Measurements from ENCODE around the gene DIP2B.

DIP2B gene

DNA sequence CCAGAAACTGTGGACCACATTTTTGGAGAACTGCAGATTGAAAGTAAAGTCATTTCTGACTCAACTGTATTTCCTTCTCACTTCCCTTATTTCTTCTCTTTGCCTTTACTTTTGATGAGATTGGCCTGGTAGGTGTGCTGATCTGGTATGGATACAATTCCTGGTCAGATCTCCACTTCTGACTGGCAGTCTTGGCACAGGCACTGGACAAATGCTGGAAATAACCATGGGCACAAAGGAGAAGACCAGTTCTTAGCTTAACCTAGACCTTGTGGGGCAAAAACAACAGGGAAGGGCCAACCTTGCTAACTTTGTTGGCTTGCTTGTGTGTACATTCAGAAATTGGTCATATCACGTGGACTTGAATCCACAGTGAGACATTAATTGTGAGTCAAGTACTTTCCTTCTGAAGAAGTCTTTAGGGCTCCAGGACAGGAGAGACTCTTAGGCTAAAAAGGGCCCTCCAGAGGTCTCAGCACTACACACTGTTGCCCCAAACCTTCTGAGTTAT, 75.0 kb downstream of the DIP2B start:
- no peak overlapping the region for H3K4me2 ChIP-seq
- H3K27me3 ChIP-seq (ENCODE audit: insufficient read depth, low read depth) = no peaks in the 10 kb centered on the region
- TF ChIP-seq, protein P1, sequence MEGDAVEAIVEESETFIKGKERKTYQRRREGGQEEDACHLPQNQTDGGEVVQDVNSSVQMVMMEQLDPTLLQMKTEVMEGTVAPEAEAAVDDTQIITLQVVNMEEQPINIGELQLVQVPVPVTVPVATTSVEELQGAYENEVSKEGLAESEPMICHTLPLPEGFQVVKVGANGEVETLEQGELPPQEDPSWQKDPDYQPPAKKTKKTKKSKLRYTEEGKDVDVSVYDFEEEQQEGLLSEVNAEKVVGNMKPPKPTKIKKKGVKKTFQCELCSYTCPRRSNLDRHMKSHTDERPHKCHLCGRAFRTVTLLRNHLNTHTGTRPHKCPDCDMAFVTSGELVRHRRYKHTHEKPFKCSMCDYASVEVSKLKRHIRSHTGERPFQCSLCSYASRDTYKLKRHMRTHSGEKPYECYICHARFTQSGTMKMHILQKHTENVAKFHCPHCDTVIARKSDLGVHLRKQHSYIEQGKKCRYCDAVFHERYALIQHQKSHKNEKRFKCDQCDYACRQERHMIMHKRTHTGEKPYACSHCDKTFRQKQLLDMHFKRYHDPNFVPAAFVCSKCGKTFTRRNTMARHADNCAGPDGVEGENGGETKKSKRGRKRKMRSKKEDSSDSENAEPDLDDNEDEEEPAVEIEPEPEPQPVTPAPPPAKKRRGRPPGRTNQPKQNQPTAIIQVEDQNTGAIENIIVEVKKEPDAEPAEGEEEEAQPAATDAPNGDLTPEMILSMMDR (conservative IDR thresholded peaks at IDR 0.05; ENCODE audit: low read depth, low read length) = no peak
- no peak overlapping the region for H3K9ac ChIP-seq
- no peak overlapping the region for H2AFZ ChIP-seq (ENCODE audit: low read depth)
- H3K27ac ChIP-seq = no peak overlapping the region
- H3K79me2 ChIP-seq (ENCODE audit: insufficient read depth, low read depth) = peaks cover 7% of the 10 kb centered on the region; the same call in 1 of the 2 replicates
- H3K36me3 ChIP-seq (ENCODE audit: insufficient read depth) = no peaks in the 10 kb centered on the region
- H4K20me1 ChIP-seq (ENCODE audit: insufficient read depth) = no peaks in the 10 kb centered on the region
- no peaks in the 10 kb centered on the region for H3K4me1 ChIP-seq (ENCODE audit: low read depth, poor library complexity, severe bottlenecking)
- H3K4me3 ChIP-seq (IDR thresholded peaks at IDR 0.05; ENCODE audit: insufficient read depth, low read depth, low read length) = no peak overlapping the region

DNA sequence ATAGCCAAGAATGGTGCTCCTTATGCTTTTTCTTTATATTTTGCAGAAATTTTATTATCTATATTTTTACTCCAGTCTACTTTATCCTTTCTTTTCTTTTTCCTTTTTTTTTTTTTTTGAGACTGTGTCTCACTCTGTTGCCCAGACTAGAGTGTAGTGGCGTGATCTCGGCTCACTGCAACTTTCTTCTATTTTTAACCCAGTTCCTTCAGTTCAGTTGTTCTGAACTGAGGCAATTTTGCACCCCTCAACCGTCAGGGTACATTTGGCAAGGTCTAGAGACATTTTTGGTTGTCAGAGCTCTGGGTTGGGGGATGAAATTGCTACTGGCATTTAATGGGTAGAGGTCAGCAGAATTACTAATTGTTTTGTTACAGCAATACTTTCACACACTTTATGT, 75.7 kb downstream of the DIP2B start:
- Histone ChIP-seq H3K9ac (no peak overlapping the region), H3K36me3 (ENCODE audit: insufficient read depth) (no peaks in the 10 kb centered on the region), H2AFZ (ENCODE audit: low read depth) (no peak overlapping the region), H3K4me3 (IDR thresholded peaks at IDR 0.05; ENCODE audit: insufficient read depth, low read depth, low read length) (no peak overlapping the region), H3K79me2 (ENCODE audit: insufficient read depth, low read depth) (peaks cover 7% of the 10 kb centered on the region; the same call in 1 of the 2 replicates), H3K27ac (no peak overlapping the region), H4K20me1 (ENCODE audit: insufficient read depth) (no peaks in the 10 kb centered on the region), H3K4me2 (no peak overlapping the region), H3K4me1 (ENCODE audit: low read depth, poor library complexity, severe bottlenecking) (no peaks in the 10 kb centered on the region), H3K27me3 (ENCODE audit: insufficient read depth, low read depth) (no peaks in the 10 kb centered on the region)
- TF ChIP-seq, protein P1 (conservative IDR thresholded peaks at IDR 0.05; ENCODE audit: low read depth, low read length) = no peak

DNA sequence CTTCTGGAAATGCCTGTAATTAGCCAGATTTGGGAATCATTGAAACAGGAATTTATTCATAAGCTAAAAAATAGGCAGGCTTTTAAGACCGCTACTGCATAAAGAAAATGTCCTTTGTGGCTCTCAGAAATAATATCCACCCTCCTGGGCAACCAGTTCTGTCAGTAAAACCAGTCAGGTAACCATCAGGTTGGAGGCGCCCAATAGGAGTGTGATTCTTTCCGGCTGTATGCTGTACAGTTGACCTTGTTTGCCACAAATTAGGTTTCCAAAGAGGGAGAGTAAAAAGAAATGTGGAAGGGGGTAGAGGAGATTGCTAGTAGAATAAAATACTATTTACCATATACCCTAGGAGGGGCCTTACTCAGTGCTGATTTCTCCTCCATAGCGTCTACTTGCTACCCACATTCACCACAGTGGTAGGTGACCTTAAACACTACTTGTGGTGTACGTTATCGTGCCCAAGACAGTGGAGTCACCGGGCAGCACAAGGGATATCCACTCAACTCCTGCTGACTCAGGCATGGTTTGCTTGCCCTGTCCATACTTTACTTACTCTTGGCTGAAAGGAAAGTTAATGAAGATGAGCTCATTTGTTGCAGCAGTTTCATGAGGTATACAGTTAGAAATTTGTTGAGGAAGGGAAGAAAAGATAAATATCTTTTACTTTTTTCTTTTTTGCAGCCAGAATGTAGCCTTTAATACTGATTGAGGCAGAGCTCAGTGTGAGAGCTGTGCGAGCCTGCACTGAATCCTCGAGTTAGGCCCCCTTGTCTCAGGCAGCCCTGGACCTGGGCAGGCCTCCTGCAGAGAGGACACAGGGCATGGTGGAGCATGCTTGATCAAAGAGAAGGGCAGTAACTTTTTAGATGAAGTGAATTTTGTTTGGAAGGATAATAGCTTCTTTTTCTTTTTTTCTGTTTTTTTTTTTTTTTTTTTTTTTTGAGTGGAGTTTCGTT, 76.7 kb downstream of the DIP2B start:
- Histone ChIP-seq H3K4me2 (no peak overlapping the region), H3K27ac (no peak overlapping the region), H3K79me2 (ENCODE audit: insufficient read depth, low read depth) (peaks cover 7% of the 10 kb centered on the region; the same call in 1 of the 2 replicates), H3K4me3 (IDR thresholded peaks at IDR 0.05; ENCODE audit: insufficient read depth, low read depth, low read length) (no peak overlapping the region), H2AFZ (ENCODE audit: low read depth) (no peak overlapping the region), H3K36me3 (ENCODE audit: insufficient read depth) (no peaks in the 10 kb centered on the region), H3K4me1 (ENCODE audit: low read depth, poor library complexity, severe bottlenecking) (no peaks in the 10 kb centered on the region), H3K9ac (no peak overlapping the region), H3K27me3 (ENCODE audit: insufficient read depth, low read depth) (no peaks in the 10 kb centered on the region), H4K20me1 (ENCODE audit: insufficient read depth) (no peaks in the 10 kb centered on the region)
- TF ChIP-seq, protein P1 (conservative IDR thresholded peaks at IDR 0.05; ENCODE audit: low read depth, low read length) = no peak

DNA sequence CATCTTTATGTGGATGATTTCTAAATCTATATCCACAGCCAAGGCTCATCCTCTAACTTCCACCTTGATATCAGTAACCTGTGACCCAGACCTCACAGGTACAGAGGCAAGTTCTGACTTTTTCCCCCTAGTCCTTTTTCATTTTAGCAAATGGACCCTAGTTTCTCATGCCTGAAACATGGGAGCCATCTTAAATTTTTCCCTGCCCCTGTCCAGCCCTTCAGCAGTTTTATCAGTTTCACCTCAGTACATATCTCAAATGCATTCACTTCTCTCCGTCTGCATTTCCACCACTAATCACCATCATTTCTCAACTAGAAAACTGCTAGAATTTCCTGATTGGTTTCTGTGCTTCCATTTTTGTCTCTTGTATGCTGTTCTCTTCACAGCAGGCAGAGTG, 79.3 kb downstream of the DIP2B start:
- H3K4me1 ChIP-seq (ENCODE audit: low read depth, poor library complexity, severe bottlenecking) = peaks cover under 1% of the 10 kb centered on the region
- no peak overlapping the region for H3K4me2 ChIP-seq
- H4K20me1 ChIP-seq (ENCODE audit: insufficient read depth) = no peaks in the 10 kb centered on the region
- H3K36me3 ChIP-seq (ENCODE audit: insufficient read depth) = no peaks in the 10 kb centered on the region
- no peak overlapping the region for H3K9ac ChIP-seq
- H3K27ac ChIP-seq = no peak overlapping the region
- no peaks in the 10 kb centered on the region for H3K79me2 ChIP-seq (ENCODE audit: insufficient read depth, low read depth)
- no peak overlapping the region for H2AFZ ChIP-seq (ENCODE audit: low read depth)
- TF ChIP-seq, protein P1 (conservative IDR thresholded peaks at IDR 0.05; ENCODE audit: low read depth, low read length) = no peak
- no peak overlapping the region for H3K4me3 ChIP-seq (IDR thresholded peaks at IDR 0.05; ENCODE audit: insufficient read depth, low read depth, low read length)
- no peaks in the 10 kb centered on the region for H3K27me3 ChIP-seq (ENCODE audit: insufficient read depth, low read depth)

Data from KMS-11 (cell line).